ENCODE measurements around the gene CYB561D2. TPM values are rescaled to one million over a fixed set of nuclear protein-coding genes. Genes with fewer than 3 reads are reported as not detected.

The CYB561D2 gene
- total RNA-seq, 1 donor: 10.8 TPM

Other genes starting within 250 kb of the CYB561D2 start
- gene SEMA3F, start 195.5 kb upstream of the CYB561D2 start, total RNA-seq: 0.42 TPM
- gene GNAT1, start 159.3 kb upstream of the CYB561D2 start, total RNA-seq: not detected
- not detected for gene SLC38A3, start 145.6 kb upstream of the CYB561D2 start, total RNA-seq
- gene GNAI2, start 114.7 kb upstream of the CYB561D2 start, total RNA-seq: 243 TPM
- gene SEMA3B, start 81.7 kb upstream of the CYB561D2 start, total RNA-seq: 0.42 TPM
- gene LSMEM2, start 71.8 kb upstream of the CYB561D2 start, total RNA-seq: not detected
- 19.0 TPM for gene IFRD2, start 58.4 kb upstream of the CYB561D2 start, total RNA-seq
- gene HYAL3, start 51.5 kb upstream of the CYB561D2 start, total RNA-seq: 2.0 TPM
- gene NAA80, start 51.5 kb upstream of the CYB561D2 start, total RNA-seq: 11.2 TPM
- gene HYAL1, start 47.3 kb upstream of the CYB561D2 start, total RNA-seq: not detected
- 4.2 TPM for gene HYAL2, start 28.1 kb upstream of the CYB561D2 start, total RNA-seq
- 15.3 TPM for gene TUSC2, start 22.6 kb upstream of the CYB561D2 start, total RNA-seq
- gene RASSF1, start 10.0 kb upstream of the CYB561D2 start, total RNA-seq: 44.8 TPM
- 0.10 TPM for gene ZMYND10, start 5.1 kb upstream of the CYB561D2 start, total RNA-seq
- gene NPRL2, start 87 bp upstream of the CYB561D2 start, total RNA-seq: 11.1 TPM
- 20.3 TPM for gene TMEM115, start 8.7 kb downstream of the CYB561D2 start, total RNA-seq
- gene CACNA2D2, start 152.8 kb downstream of the CYB561D2 start, total RNA-seq: 1.5 TPM
- gene C3orf18, start 216.9 kb downstream of the CYB561D2 start, total RNA-seq: 3.7 TPM
- gene HEMK1, start 218.7 kb downstream of the CYB561D2 start, total RNA-seq: 3.0 TPM